ENCODE measurements around the gene OR52J3. TPM values are rescaled to one million over a fixed set of nuclear protein-coding genes. Genes with fewer than 3 reads are reported as not detected.
"Not testable (repeated sequence)": the region's sequence is repeated elsewhere in the genome, so short reads cannot be mapped to it uniquely, and the experiment has no call there.

The OR52J3 gene
- total and polyA plus RNA-seq, 8 donors: not detected

- intact Hi-C loops (cut with DNase I; ENCODE audit: low total_unique reads): no loop called here
- no peaks in the 10 kb centered on the region for H3K9me3 ChIP-seq
- H3K27ac ChIP-seq: no peak overlapping the region
- H3K4me1 ChIP-seq: no peaks in the 10 kb centered on the region
- TF ChIP-seq EP300 (IDR thresholded peaks at IDR 0.05): no peak
- TF ChIP-seq, protein P1, sequence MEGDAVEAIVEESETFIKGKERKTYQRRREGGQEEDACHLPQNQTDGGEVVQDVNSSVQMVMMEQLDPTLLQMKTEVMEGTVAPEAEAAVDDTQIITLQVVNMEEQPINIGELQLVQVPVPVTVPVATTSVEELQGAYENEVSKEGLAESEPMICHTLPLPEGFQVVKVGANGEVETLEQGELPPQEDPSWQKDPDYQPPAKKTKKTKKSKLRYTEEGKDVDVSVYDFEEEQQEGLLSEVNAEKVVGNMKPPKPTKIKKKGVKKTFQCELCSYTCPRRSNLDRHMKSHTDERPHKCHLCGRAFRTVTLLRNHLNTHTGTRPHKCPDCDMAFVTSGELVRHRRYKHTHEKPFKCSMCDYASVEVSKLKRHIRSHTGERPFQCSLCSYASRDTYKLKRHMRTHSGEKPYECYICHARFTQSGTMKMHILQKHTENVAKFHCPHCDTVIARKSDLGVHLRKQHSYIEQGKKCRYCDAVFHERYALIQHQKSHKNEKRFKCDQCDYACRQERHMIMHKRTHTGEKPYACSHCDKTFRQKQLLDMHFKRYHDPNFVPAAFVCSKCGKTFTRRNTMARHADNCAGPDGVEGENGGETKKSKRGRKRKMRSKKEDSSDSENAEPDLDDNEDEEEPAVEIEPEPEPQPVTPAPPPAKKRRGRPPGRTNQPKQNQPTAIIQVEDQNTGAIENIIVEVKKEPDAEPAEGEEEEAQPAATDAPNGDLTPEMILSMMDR (IDR thresholded peaks at IDR 0.05): no peak
- TF ChIP-seq POLR2A (IDR thresholded peaks at IDR 0.05): no peak
- no peak for TF ChIP-seq POLR2AphosphoS5 (IDR thresholded peaks at IDR 0.05)
- WGBS, 5 donors: 51 to 82% (median 60%) methylated on average over 4 of the region's 4 CpGs
- DNase-seq: no peak
- H3K27me3 ChIP-seq: no peaks in the 10 kb centered on the region
- no peaks in the 10 kb centered on the region for H3K36me3 ChIP-seq
- no peak overlapping the region for H3K4me3 ChIP-seq
Measured at GRCh38 chr11:5040876-5041275, 5.5 kb upstream of the OR52J3 start.

DNA sequence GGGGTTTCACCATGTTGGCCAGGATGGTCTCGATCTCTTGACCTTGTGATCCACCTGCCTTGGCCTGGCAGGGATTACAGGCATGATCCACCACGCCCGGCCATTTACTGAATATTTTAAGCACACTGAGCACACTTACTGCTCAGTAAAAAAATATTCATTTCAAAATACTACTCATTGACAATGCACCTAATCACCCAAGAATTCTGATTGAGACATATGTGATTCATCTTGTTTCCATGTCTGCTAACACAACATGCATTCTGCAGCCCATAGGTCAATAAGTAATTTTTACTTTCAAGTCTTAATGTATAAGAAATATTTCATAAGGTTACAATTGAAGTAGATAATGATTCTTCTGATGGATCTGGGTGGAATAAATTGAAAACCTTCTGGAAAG is 4.2 kb upstream of the OR52J3 start:
- Histone ChIP-seq H3K9me3 (no peaks in the 10 kb centered on the region), H3K4me1 (no peaks in the 10 kb centered on the region), H3K36me3 (no peaks in the 10 kb centered on the region), H3K27me3 (no peaks in the 10 kb centered on the region), H3K27ac (no peak overlapping the region), H3K4me3 (no peak overlapping the region)
- TF ChIP-seq POLR2A (IDR thresholded peaks at IDR 0.05): no peak
- TF ChIP-seq, protein P1 (IDR thresholded peaks at IDR 0.05): no peak
- no peak for TF ChIP-seq EP300 (IDR thresholded peaks at IDR 0.05)
- no peak for TF ChIP-seq POLR2AphosphoS5 (IDR thresholded peaks at IDR 0.05)
- 55 to 91% (median 69%) methylated on average over 3 of the region's 3 CpGs for WGBS, 5 donors
- DNase-seq: no peak
- intact Hi-C loops (cut with DNase I; ENCODE audit: low total_unique reads): no loop called here

DNA sequence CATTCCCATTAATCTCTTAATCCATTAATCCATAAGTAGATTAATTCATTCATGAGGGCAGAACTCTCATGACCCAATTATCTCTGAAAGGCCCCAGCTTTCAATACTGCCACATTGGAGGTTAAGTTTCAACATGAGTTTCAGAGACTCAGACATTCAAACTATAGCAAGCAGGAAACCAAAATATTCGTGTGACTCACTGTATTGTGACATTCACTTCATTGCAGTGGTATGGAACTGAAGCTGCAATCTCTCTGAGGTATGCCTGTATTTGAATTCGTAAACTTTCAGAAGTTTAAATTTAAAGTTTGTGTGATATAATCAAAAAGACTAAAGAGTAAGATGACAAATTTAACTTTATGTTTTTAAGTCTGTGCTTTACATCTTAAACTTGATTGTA is 2.9 kb upstream of the OR52J3 start:
- Histone ChIP-seq H3K4me1 (no peaks in the 10 kb centered on the region), H3K4me3 (no peak overlapping the region), H3K27me3 (no peaks in the 10 kb centered on the region), H3K9me3 (no peaks in the 10 kb centered on the region), H3K36me3 (no peaks in the 10 kb centered on the region), H3K27ac (no peak overlapping the region)
- TF ChIP-seq EP300 (IDR thresholded peaks at IDR 0.05): no peak
- TF ChIP-seq, protein P1 (IDR thresholded peaks at IDR 0.05): no peak
- no peak for TF ChIP-seq POLR2AphosphoS5 (IDR thresholded peaks at IDR 0.05)
- TF ChIP-seq POLR2A (IDR thresholded peaks at IDR 0.05): no peak
- 56 to 68% (median 62%) methylated on average over 2 of the region's 2 CpGs for WGBS, 5 donors
- intact Hi-C loops (cut with DNase I; ENCODE audit: low total_unique reads): no loop called here
- no peak for DNase-seq

GRCh38 chr11:5046754-5047330 is 516 bp downstream of the OR52J3 start:
- no peak for DNase-seq
- Histone ChIP-seq H3K36me3 (no peaks in the 10 kb centered on the region), H3K27ac (no peak overlapping the region), H3K4me3 (no peak overlapping the region), H3K9me3 (no peaks in the 10 kb centered on the region), H3K27me3 (no peaks in the 10 kb centered on the region), H3K4me1 (no peaks in the 10 kb centered on the region)
- intact Hi-C loops (cut with DNase I; ENCODE audit: low total_unique reads): no loop called here
- TF ChIP-seq, protein P1 (IDR thresholded peaks at IDR 0.05): no peak
- 73 to 84% (median 81%) methylated on average over 15 of the region's 15 CpGs for WGBS, 5 donors

- H3K36me3 ChIP-seq; intact Hi-C loops (cut with DNase I; ENCODE audit: low total_unique reads); H3K4me3 ChIP-seq; DNase-seq; H3K27me3 ChIP-seq; H3K9me3 ChIP-seq; H3K27ac ChIP-seq; H3K4me1 ChIP-seq: not testable (repeated sequence)
- WGBS, 5 donors: 73 to 85% (median 84%) methylated on average over 5 of the region's 5 CpGs
Measured at GRCh38 chr11:5058679-5059078, 12.4 kb downstream of the OR52J3 start.
